K562 (cell line): ENCODE measurements around the gene STK32C. TPM values are rescaled to one million over a fixed set of nuclear protein-coding genes. Genes with fewer than 3 reads are reported as not detected.

Experiments used
- BRF2 ChIP-seq: IDR thresholded peaks from 3 replicates; pipeline ENCODE4 v1.6.1; 2011; ENCODE audit warnings: borderline replicate concordance, mild to moderate bottlenecking; ENCODE audit not compliant: insufficient read length, insufficient read depth
- ERF ChIP-seq: fragments of 450-650 bp; formaldehyde crosslinking; IDR thresholded peaks from 2 replicates; pipeline ENCODE4 v1.4.0; 2020; ENCODE audit warnings: mild to moderate bottlenecking, mixed read lengths
- ETV1 ChIP-seq: fragments of 450-650 bp; conservative IDR thresholded peaks from 2 replicates; pipeline ENCODE4 v1.6.1; 2016; ENCODE audit warnings: missing genetic modification characterization, control low read depth, low read depth, missing compliant biosample characterization
- FOXA1 ChIP-seq: fragments of 450-650 bp; IDR thresholded peaks from 2 replicates; pipeline ENCODE4 v1.6.1; 2016; ENCODE audit warnings: mild to moderate bottlenecking, borderline replicate concordance
- GTF2B ChIP-seq: IDR thresholded peaks from 2 replicates; pipeline ENCODE4 v1.6.1; 2011; ENCODE audit not compliant: insufficient read length; ENCODE audit errors: extremely low read depth
- HDAC1 ChIP-seq, 2 experiments: fragments of 450-650 bp; IDR thresholded peaks; 2 replicates each; pipeline ENCODE4 v1.6.1; 2016 to 2017; ENCODE audit warnings: inconsistent platforms in 1 of 2, mild to moderate bottlenecking in 1 of 2, moderate library complexity in 1 of 2
- HIVEP1 ChIP-seq: fragments of 250-450 bp; sonication (Bioruptor Pico); IDR thresholded peaks from 2 replicates; pipeline ENCODE4 v1.4.0; 2020; ENCODE audit warnings: mild to moderate bottlenecking
- NBN ChIP-seq: fragments of 450-650 bp; IDR thresholded peaks from 2 replicates; pipeline ENCODE4 v1.6.1; 2016; ENCODE audit warnings: low read depth, mild to moderate bottlenecking
- NCOA1 ChIP-seq: fragments of 450-650 bp; IDR thresholded peaks from 2 replicates; pipeline ENCODE4 v1.6.1; 2016; ENCODE audit warnings: low read depth
- OTX1 ChIP-seq: fragments of 450-650 bp; formaldehyde crosslinking; IDR thresholded peaks from 2 replicates; pipeline ENCODE4 v1.4.0; 2022; ENCODE audit warnings: mild to moderate bottlenecking
- SIRT6 ChIP-seq: IDR thresholded peaks from one replicate; pipeline ENCODE4 v1.6.1; 2012; ENCODE audit warnings: low read depth, mild to moderate bottlenecking, control low read depth, inconsistent platforms, low read length, moderate library complexity
- SMAD1 ChIP-seq: fragments of 150-350 bp; IDR thresholded peaks from 2 replicates; pipeline ENCODE4 v1.6.1; 2014; ENCODE audit warnings: low read length, low read depth; ENCODE audit not compliant: partially characterized antibody
- SNRNP70 ChIP-seq: fragments of 200-400 bp; formaldehyde crosslinking; optimal IDR thresholded peaks from 2 replicates; pipeline ENCODE3; 2017; ENCODE audit warnings: low read depth, low read length
- TEAD1 ChIP-seq, 2 experiments: fragments of 450-650 bp in 1 of 2; sonication (generic) in 1 of 2; formaldehyde crosslinking; IDR thresholded peaks; 2 replicates each; pipeline versions ENCODE4 v1.4.0 to v1.8.0; 2020 to 2022; ENCODE audit warnings: mild to moderate bottlenecking in 2 of 2, missing genetic modification reagents in 1 of 2
- ZKSCAN3 ChIP-seq: fragments of 250-450 bp; sonication (Bioruptor Pico); IDR thresholded peaks from 2 replicates; pipeline ENCODE4 v1.4.0; 2020
- ZNF174 ChIP-seq: fragments of 250-450 bp; sonication (Bioruptor Pico); IDR thresholded peaks from 2 replicates; pipeline ENCODE4 v1.4.0; 2020; ENCODE audit warnings: mild to moderate bottlenecking
- ZNF274 ChIP-seq: IDR thresholded peaks from 2 replicates; pipeline ENCODE4 v1.6.1; 2011; ENCODE audit warnings: low read depth, mild to moderate bottlenecking, low read length, moderate library complexity, borderline replicate concordance
- ZNF668 ChIP-seq: fragments of 250-450 bp; sonication (Bioruptor Pico); IDR thresholded peaks from 2 replicates; pipeline ENCODE4 v1.8.0; 2022; ENCODE audit warnings: mild to moderate bottlenecking, inconsistent platforms
- polyA plus RNA-seq, 8 experiments: library from polyadenylated mRNA; depleted of rRNA in 4 of 8; stranded (reverse) in 5 of 8; unstranded in 3 of 8; fragments of >200 nt; fragmentation: Nextera tagmentation in 2 of 8; fragmentation: Illumina TruSeq in 1 of 8; extraction: Ambion mirVana in 2 of 8; extraction: Trizol in 1 of 8; gene quantifications; 2 replicates each; pipeline versions ENCODE4 v1.2.1 to v1.2.3, GENCODE V29; 2011 to 2014; ENCODE audit warnings: inconsistent platforms in 1 of 8, missing spikeins in 1 of 8
- total RNA-seq, 7 experiments: library from RNA; depleted of rRNA in 6 of 7; stranded (reverse); fragments of >200 nt in 6 of 7; fragmentation: Illumina TruSeq in 2 of 7; extraction: Trizol in 2 of 7; gene quantifications; 2 replicates each; pipeline versions ENCODE4 v1.2.1 to v1.2.3, GENCODE V29; 2011 to 2021; ENCODE audit warnings: low replicate concordance in 1 of 7
- TF ChIP-seq, protein P1 (sequence below): sonication (generic); formaldehyde crosslinking; IDR thresholded peaks from 2 replicates; pipeline ENCODE4 v1.8.1; 2023; ENCODE audit warnings: mild to moderate bottlenecking, missing genetic modification reagents
- TF ChIP-seq, protein P2 (sequence below): sonication (generic); formaldehyde crosslinking; IDR thresholded peaks from 2 replicates; pipeline ENCODE4 v1.8.1; 2023; ENCODE audit warnings: missing genetic modification reagents, mild to moderate bottlenecking, borderline replicate concordance

The STK32C gene
- total and polyA plus RNA-seq, 9 of the 15 experiments (the other 6 are each of a cell fraction or from before 2014, with no cell fraction given) = 1.5 to 20.9 (median 6.5) TPM

GRCh38 chr10:132308587-132309470 is 1.1 kb upstream of the STK32C start (continued):
- TF ChIP-seq SNRNP70 (no peak), OTX1 (CRISPR knock-in tag) (no peak), HDAC1 (IDR thresholded peaks at IDR 0.05) (no peak), TEAD1 (CRISPR knock-in tag; IDR thresholded peaks at IDR 0.05) (no peak), NCOA1 (no peak), HIVEP1 (CRISPR knock-in tag) (no peak), SMAD1 (no peak), BRF2 (no peak), SIRT6 (no peak), ZNF174 (CRISPR knock-in tag) (no peak), GTF2B (no peak), FOXA1 (no peak), ZKSCAN3 (no peak), ETV1 (no peak), ZNF668 (CRISPR knock-in tag) (no peak), ZNF274 (no peak), NBN (no peak), ERF (no peak)
- TF ChIP-seq, protein P1, sequence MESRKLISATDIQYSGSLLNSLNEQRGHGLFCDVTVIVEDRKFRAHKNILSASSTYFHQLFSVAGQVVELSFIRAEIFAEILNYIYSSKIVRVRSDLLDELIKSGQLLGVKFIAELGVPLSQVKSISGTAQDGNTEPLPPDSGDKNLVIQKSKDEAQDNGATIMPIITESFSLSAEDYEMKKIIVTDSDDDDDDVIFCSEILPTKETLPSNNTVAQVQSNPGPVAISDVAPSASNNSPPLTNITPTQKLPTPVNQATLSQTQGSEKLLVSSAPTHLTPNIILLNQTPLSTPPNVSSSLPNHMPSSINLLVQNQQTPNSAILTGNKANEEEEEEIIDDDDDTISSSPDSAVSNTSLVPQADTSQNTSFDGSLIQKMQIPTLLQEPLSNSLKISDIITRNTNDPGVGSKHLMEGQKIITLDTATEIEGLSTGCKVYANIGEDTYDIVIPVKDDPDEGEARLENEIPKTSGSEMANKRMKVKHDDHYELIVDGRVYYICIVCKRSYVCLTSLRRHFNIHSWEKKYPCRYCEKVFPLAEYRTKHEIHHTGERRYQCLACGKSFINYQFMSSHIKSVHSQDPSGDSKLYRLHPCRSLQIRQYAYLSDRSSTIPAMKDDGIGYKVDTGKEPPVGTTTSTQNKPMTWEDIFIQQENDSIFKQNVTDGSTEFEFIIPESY (CRISPR knock-in tag) = peak; percentile 84
- TF ChIP-seq, protein P2, sequence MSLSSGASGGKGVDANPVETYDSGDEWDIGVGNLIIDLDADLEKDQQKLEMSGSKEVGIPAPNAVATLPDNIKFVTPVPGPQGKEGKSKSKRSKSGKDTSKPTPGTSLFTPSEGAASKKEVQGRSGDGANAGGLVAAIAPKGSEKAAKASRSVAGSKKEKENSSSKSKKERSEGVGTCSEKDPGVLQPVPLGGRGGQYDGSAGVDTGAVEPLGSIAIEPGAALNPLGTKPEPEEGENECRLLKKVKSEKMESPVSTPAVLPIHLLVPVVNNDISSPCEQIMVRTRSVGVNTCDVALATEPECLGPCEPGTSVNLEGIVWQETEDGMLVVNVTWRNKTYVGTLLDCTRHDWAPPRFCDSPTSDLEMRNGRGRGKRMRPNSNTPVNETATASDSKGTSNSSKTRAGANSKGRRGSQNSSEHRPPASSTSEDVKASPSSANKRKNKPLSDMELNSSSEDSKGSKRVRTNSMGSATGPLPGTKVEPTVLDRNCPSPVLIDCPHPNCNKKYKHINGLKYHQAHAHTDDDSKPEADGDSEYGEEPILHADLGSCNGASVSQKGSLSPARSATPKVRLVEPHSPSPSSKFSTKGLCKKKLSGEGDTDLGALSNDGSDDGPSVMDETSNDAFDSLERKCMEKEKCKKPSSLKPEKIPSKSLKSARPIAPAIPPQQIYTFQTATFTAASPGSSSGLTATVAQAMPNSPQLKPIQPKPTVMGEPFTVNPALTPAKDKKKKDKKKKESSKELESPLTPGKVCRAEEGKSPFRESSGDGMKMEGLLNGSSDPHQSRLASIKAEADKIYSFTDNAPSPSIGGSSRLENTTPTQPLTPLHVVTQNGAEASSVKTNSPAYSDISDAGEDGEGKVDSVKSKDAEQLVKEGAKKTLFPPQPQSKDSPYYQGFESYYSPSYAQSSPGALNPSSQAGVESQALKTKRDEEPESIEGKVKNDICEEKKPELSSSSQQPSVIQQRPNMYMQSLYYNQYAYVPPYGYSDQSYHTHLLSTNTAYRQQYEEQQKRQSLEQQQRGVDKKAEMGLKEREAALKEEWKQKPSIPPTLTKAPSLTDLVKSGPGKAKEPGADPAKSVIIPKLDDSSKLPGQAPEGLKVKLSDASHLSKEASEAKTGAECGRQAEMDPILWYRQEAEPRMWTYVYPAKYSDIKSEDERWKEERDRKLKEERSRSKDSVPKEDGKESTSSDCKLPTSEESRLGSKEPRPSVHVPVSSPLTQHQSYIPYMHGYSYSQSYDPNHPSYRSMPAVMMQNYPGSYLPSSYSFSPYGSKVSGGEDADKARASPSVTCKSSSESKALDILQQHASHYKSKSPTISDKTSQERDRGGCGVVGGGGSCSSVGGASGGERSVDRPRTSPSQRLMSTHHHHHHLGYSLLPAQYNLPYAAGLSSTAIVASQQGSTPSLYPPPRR (CRISPR knock-in tag) = no peak
